Stimulated activated CD4-positive, alpha-beta T cell treated with anti-CD3 and anti-CD28 coated beads, Interleukin-2, amount 100 ng/mL, for 48 hours (primary cell): ENCODE measurements around the gene CPSF4.
"Not testable (repeated sequence)": the region's sequence is repeated elsewhere in the genome, so short reads cannot be mapped to it uniquely, and the experiment has no call there.

Experiments used
- DNase-seq, 2 donors: peaks; one replicate each; pipeline ENCODE4 v3.0.0-alpha.2; 2020

Gene CPSF4

DNA sequence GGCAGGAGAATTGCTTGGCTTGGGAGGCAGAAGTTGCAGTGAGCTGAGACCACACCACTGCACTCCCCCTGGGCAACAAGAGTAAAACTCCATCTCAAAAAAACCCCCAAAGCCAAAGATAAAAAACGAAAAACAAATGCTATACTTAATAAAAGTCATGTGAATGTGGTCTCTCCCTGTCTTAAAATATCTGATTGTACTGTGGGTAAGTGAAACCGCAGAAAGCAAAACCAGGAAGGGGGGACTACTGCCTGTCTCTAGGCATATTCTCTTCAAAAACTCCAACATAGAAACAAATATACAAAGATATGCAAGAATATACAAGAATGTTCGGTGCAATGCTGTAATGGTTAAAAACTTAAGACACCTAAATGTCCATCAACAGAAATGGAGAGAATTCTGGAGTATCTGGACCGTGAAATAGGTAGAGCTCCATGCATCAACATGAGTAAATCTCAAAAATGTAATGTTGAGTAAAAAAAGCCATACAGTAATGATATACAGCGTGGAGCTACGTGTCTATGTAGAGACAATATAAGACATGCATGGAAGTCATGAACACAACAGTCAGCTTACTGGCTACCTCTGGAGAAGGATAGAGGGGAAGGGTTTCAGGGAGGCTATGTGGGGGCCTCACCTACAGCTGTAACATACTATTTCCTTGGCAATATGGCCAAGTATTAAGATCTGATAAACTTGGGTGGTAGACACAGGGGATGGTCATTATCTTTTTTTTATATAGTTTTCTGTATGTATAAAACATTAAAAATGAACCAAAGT, 59.2 kb downstream of the CPSF4 start:
- DNase-seq: no peak

DNA sequence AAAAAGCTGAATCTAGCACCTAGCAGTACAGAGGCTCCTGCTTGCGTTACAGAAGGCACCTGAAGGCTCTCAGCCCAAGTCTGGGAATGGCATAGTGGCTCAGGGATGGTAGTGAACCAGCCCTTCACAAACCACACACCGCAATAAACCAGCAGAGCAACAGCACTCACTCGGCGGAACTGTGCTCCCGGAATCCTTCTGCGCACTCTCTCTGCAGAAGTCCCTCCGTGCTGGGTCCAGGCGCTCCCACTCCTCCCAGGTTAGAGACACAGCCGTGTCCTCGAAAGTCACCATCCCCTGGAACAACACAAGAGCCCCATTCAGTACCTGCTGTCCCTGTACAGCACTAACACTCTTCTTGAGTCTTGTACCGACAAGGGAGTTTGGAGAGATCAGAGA, 59.8 kb downstream of the CPSF4 start:
- no peak for DNase-seq

DNA sequence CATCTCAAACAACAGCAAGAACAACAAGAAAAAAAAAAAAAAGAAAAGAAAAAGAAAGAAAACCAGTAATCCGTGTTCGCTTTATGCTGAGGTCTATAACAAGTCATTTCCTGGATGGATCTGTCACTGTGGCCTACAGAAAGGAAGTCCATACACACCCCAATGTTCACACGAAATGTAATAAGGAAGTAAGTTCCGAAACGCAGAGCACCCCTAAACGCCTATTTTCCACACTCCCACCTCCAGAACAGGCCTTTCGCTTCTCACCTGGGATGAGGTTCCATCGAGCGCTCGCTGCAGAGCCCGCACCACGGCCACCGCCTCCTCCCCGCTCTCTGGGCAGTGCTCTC, 60.6 kb downstream of the CPSF4 start:
- DNase-seq: no peak

DNA sequence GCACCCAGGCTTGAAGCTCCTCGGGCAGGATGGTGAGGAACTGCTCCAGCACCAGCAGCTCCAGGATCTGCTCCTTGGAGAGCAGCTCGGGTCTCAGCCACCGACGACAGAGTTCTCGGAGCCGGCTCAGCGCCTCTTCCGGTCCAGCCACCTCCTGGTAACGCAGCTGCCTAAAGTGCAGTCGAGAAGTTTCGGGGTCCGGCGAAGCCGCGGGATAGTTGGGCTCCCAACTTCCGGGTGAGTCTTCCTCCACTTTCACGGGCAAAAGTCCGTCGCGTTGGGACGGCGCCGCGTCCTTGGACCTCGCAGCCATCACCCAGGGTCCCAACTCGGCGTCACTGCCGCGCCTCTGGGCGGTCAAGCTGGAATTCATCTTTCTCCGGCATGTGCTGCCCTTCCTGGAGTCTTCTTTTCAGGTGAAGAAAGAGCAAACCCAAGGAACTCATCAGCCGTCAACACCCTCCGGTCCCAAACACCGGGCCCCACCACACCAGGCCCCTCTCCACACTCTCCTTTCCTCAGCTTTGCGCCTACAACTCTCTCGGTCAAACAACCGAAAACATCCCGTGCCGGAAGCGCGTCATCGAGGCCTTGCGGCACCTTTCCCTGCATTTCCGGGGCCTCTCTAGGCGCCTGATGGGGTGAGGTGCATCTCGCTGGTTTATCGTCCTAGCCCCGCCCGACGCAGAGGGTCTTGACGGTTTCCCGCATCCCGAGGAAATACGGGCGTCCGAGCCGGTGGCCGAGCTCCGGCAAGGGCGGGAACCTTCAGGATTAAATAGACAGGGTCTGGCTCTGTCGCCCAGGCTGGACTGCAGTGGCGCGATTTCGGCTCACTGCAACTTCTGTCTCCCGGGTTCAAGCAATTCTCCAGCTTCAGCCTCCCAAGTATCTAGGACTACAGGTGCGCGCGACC, 61.2 kb downstream of the CPSF4 start, which contains the start of gene ZNF394:
Gene ZNF394, minus strand, starts transcription at position 561 of the 916 bp plus-strand sequence. Its CDS starts 188 bp downstream, at position 373.
- peak; percentile 84 to 85 for DNase-seq

DNA sequence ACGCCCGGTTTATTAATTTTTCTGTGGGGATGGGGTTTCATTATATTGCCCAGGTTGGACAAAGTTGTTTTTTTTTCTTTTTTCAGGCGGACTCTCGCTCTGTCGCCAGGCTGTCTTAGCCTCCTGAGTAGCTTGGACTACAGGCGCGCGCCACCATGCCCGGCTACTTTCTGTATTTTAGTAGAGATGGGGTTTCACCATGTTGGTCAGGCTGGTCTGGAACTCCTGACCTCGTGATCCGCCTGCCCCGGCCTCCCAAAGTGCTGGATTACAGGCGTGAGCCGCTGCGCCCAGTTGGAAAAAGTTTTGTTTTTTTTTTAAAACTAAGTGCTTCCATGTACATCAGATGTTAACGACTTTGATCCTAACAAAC, 61.9 kb downstream of the CPSF4 start:
- no peak for DNase-seq

DNA sequence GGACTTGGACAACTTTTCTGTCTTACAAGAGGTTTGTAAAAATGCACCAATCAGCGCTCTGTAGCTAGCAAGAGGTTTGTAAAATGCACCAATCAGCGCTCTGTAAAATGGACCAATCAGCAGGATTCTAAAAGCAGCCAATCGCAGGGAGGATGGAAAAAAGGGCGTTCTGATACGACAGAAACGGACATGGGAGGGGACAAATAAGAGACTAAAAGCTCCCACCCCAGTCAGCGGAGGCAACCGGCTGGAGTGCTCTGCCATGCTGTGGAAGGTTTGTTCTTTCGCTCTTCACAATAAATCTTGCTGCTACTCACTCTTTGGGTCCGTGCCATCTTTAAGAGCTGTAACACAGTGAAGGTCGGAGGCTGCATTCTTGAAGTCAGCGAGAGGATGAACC, 62.5 kb downstream of the CPSF4 start:
- DNase-seq: not testable (repeated sequence)

DNA sequence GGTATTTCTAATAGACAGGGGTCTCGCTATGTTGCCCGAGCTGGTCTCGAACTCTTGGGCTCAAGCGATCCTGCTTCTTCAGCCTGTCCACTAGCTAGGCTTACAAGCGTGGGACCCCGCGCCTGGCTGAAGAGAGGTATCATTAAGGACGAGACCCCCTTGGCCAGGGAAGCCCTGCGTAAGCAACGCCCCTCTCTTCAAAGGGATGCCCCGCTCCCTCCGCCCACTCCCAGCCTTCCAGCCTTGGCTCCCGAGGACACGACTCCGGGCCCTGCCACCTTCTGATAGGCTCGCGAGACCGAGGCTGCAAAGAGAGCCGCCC, 65.5 kb downstream of the CPSF4 start:
- DNase-seq: no peak

DNA sequence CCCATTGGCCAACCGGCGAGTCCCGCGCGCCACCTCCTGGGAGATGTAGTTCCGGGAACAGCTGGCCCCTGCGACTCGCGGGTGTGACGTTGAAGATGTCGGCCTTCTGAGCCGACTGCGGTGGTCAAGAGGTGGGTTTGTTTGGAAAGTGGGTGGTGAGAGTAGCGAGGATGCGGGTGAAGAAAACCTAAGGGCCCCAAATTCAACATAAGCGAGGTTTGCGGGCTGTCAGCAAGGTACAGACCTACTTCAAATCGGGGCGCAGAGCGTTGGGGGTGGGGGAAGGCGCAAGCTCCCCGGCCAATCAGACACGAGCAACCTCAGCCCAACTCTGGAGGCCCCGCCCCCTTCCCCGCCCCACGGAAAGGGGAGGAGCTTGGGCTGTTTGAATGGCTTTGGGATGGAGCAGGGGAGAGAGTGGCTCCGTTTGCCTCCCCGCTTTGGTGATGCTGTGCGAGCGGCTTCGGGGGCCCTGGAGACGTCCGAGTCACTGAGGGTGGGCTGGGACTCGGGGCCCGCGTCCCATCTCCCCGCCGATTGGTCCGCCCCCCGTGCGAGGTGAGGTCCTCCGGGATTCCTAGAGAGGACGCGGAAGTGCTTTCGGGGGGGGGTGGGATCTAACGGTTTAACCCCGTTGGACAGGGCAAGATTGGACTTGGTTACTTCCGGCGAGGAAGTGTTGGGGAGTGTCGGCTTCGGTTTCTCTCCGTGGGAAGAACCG, 66.0 kb downstream of the CPSF4 start, which contains the start of gene ZKSCAN5:
Gene ZKSCAN5, plus strand, starts transcription at position 60 of the 721 bp plus-strand sequence. CDS start 1,383 bp downstream, outside the sequence.
- peak; percentile 95 to 96 for DNase-seq

DNA sequence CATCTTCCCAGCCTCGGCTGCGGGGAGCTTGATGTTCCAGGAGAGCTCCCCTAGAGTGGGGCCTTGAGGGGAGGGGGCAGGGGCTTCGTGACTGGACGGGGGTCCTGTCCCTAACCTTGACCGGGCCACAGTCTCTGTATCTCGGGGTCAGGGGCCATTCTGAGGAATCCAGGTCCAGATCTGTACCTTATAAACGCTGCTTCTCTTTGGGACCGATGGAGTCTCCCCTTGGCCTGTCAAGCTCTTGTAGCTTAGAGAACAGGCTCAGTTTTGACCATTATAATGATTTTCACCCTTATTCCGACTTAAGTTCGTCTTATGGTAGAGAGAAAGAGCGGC, 66.5 kb downstream of the CPSF4 start:
- no peak for DNase-seq
